Measurements from ENCODE around the gene RETREG1. TPM values are rescaled to one million over a fixed set of nuclear protein-coding genes. Genes with fewer than 3 reads are reported as not detected.

The RETREG1 gene
- polyA plus RNA-seq, 1 of the 3 experiments (the other 2 are of a cell fraction), result 0.43 TPM

- TF ChIP-seq IRF3 (IDR thresholded peaks at IDR 0.05; ENCODE audit: low read depth, low read length), result no peak
- TF ChIP-seq TEAD4 (IDR thresholded peaks at IDR 0.05; ENCODE audit: borderline replicate concordance, insufficient read depth), result no peak
- TF ChIP-seq CTCF (IDR thresholded peaks at IDR 0.05), result no peak
These were observed 47.6 kb upstream of the RETREG1 start (continued) for GRCh38 chr5:16664368-16664767.

- H3K27me3 ChIP-seq (ENCODE audit: insufficient read depth), result no peaks in the 10 kb centered on the region
- peaks cover 23% of the 10 kb centered on the region; the same call in 1 of the 2 replicates for H4K20me1 ChIP-seq (ENCODE audit: insufficient read depth)
- no peak overlapping the region for H2AFZ ChIP-seq (ENCODE audit: low read depth)
- H3K4me1 ChIP-seq (ENCODE audit: control insufficient read depth in 1 of 2, insufficient read depth in 2 of 2, low read depth in 1 of 2, low read length in 1 of 2), result peaks cover 0 to 21% of the 10 kb centered on the region in 2 experiments; a peak in 2 of 4 replicates
- H3K9ac ChIP-seq, result no peak overlapping the region
- no peak overlapping the region for H3K27ac ChIP-seq (ENCODE audit: low read depth in 2 of 2, low read length in 1 of 2)
- CTCF ChIA-PET, result interaction anchor here (1.4 to 7.8 kb wide), 2 partner anchors 174 to 527 kb away, joined by 4 to 74 read pairs; no protein-coding TSS in a partner anchor
- POLR2A ChIA-PET, result no interaction called here
- TF ChIP-seq IRF3 (IDR thresholded peaks at IDR 0.05; ENCODE audit: low read depth, low read length) (no peak), PBX3 (IDR thresholded peaks at IDR 0.05) (no peak), FOXJ3 (CRISPR knock-in tag; IDR thresholded peaks at IDR 0.05) (no peak), MAX (IDR thresholded peaks at IDR 0.05; ENCODE audit: low read depth) (no peak), SMC3 (IDR thresholded peaks at IDR 0.05; ENCODE audit: low read depth, low read length) (no peak), GABPA (IDR thresholded peaks at IDR 0.05; ENCODE audit: low read depth) (no peak), CTCF (IDR thresholded peaks at IDR 0.05) (no peak), POLR2AphosphoS5 (IDR thresholded peaks at IDR 0.05; ENCODE audit: low read depth, low read length) (no peak), RFX5 (IDR thresholded peaks at IDR 0.05; ENCODE audit: low read length) (no peak), FOSL2 (IDR thresholded peaks at IDR 0.05; ENCODE audit: borderline replicate concordance, low read depth) (no peak), EP300 (IDR thresholded peaks at IDR 0.05; ENCODE audit: borderline replicate concordance in 1 of 2, low read depth in 1 of 2, low read length in 1 of 2) (no peak), NFIC (IDR thresholded peaks at IDR 0.05; ENCODE audit: borderline replicate concordance) (no peak), GATA2 (CRISPR knock-in tag; IDR thresholded peaks at IDR 0.05) (no peak), JUND (IDR thresholded peaks at IDR 0.05) (no peak), MEF2A (IDR thresholded peaks at IDR 0.05; ENCODE audit: borderline replicate concordance, low read depth) (no peak), RCOR1 (IDR thresholded peaks at IDR 0.05; ENCODE audit: low read length) (no peak), RXRA (IDR thresholded peaks at IDR 0.05; ENCODE audit: borderline replicate concordance, low read depth) (no peak)
- no peak for DNase-seq
- 93% methylated on average over 4 of the region's 4 CpGs for WGBS (ENCODE audit: low lambda C conversion rate)
- H3K4me2 ChIP-seq, result no peak overlapping the region
- peaks cover 19 to 47% of the 10 kb centered on the region in 2 experiments for H3K36me3 ChIP-seq (replicated peaks in 1 of 2; ENCODE audit: control insufficient read depth in 1 of 2, insufficient read depth in 2 of 2, low read length in 1 of 2)
- 0 out of 2 replicates have a peak, but pooled peaks cover 3% of the 10 kb centered on the region for H3K79me2 ChIP-seq (ENCODE audit: insufficient read depth)
- peaks cover 9% of the 10 kb centered on the region for H3F3A ChIP-seq (replicated peaks; ENCODE audit: insufficient read depth)
- H3K9me2 ChIP-seq, result no peaks in the 10 kb centered on the region
- no peak overlapping the region for H3K4me3 ChIP-seq (ENCODE audit: low read depth in 2 of 2, low read length in 1 of 2)
- no peaks in the 10 kb centered on the region for H3K9me3 ChIP-seq
These were observed 47.0 kb upstream of the RETREG1 start for GRCh38 chr5:16663840-16664239.

Measured in SK-N-SH (cell line).